SU-DHL-6 (cell line): ENCODE results near the gene TRPM2.

Experiments
- CTCF ChIP-seq: fragments of 200-600 bp; sonication (generic); IDR thresholded peaks from one replicate; pipeline ENCODE4 v1.5.1; 2017; ENCODE audit warnings: antibody characterized with exemption, mild to moderate bottlenecking, low read length, moderate library complexity; ENCODE audit not compliant: insufficient read depth, poor library complexity, severe bottlenecking
- EZH2phosphoT487 ChIP-seq: fragments of 200-600 bp; sonication (generic), shearing (Covaris generic); conservative IDR thresholded peaks from 2 replicates; pipeline ENCODE4 v1.6.1; 2018; ENCODE audit warnings: mild to moderate bottlenecking, antibody characterized with exemption, low read length, moderate library complexity, mixed read lengths

- TF ChIP-seq CTCF: no peak
- TF ChIP-seq EZH2phosphoT487: no peak
Observed at GRCh38 chr21:44448651-44449131, 95.3 kb downstream of the TRPM2 start.
